Upper lobe of right lung (tissue), 1 donor: Measurements from ENCODE around the gene MOSMO. TPM values are rescaled to one million over a fixed set of nuclear protein-coding genes. Genes with fewer than 3 reads are reported as not detected.
"Not testable (repeated sequence)": the region's sequence is repeated elsewhere in the genome, so short reads cannot be mapped to it uniquely, and the experiment has no call there.

Source experiments
- ATAC-seq: fragments of 200-7000 bp; cut with Tn5 transposase; one replicate; pipeline ENCODE4 v1.9.1; 2020; ENCODE audit warnings: mild to moderate bottlenecking, moderate library complexity
- DNase-seq: peaks from one replicate; pipeline ENCODE4 v3.0.0-alpha.2; 2020
- H3K27ac ChIP-seq: fragments of 200-600 bp; one replicate; pipeline ENCODE4 v1.8.0; 2022
- H3K27me3 ChIP-seq: fragments of 200-600 bp; one replicate; pipeline ENCODE4 v1.8.0; 2022; ENCODE audit warnings: mild to moderate bottlenecking
- H3K36me3 ChIP-seq: fragments of 200-600 bp; one replicate; pipeline ENCODE4 v1.8.0; 2022
- H3K4me1 ChIP-seq: fragments of 200-600 bp; one replicate; pipeline ENCODE4 v1.8.0; 2022
- H3K4me3 ChIP-seq: fragments of 200-600 bp; one replicate; pipeline ENCODE4 v1.8.0; 2022; ENCODE audit warnings: mild to moderate bottlenecking
- H3K9me3 ChIP-seq: fragments of 200-600 bp; one replicate; pipeline ENCODE4 v1.8.0; 2022
- CTCF ChIP-seq: fragments of 200-600 bp; IDR thresholded peaks from one replicate; pipeline ENCODE4 v1.8.0; 2022; ENCODE audit warnings: antibody characterized with exemption
- intact Hi-C: fragments of 100-400 bp; cut with DNase I; formaldehyde crosslinking; loops from one replicate; pipeline ENCODE4 v1.11.0; 2022
- total RNA-seq: library from RNA; stranded (reverse); fragmentation: NEBNext Ultra II Directional; extraction: Animal tissue kit (Norgen Biotek cat#: 25700); gene quantifications from one replicate; pipeline ENCODE4 v1.2.1, GENCODE V29; 2021
- donor health status: DM: no; HTN: yes; CAD: no; lungs with severe emphysema.

MOSMO gene
- total RNA-seq, 1 donor from 2014 or later: 11.4 TPM

DNA sequence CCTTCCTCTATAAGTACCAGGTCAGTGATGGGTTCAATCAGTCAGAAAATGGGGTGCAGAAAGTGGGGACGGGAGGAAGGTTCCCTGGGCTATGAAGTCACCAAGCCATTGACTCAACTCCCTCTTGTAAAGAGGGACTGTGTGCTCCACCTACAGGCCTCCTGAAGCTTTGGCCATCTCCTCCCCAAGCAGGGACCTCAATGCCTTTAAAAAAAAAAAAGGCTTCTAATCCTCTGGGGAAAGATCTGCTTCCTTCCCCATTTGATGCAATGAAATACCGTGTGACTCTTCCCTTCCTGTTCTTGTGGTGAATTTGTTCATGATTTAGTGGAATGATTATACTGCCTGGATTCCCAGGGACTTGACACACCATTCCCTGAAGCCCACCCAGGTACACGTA, 115.2 kb downstream of the MOSMO start:
- Histone ChIP-seq H3K36me3 (no peaks in the 10 kb centered on the region), H3K27me3 (no peaks in the 10 kb centered on the region), H3K27ac (no peak overlapping the region), H3K4me1 (no peaks in the 10 kb centered on the region), H3K4me3 (no peak overlapping the region), H3K9me3 (no peaks in the 10 kb centered on the region)
- intact Hi-C loops: no loop called here
- TF ChIP-seq CTCF: peak; percentile 8
- ATAC-seq: peak; percentile 79
- DNase-seq: no peak

DNA sequence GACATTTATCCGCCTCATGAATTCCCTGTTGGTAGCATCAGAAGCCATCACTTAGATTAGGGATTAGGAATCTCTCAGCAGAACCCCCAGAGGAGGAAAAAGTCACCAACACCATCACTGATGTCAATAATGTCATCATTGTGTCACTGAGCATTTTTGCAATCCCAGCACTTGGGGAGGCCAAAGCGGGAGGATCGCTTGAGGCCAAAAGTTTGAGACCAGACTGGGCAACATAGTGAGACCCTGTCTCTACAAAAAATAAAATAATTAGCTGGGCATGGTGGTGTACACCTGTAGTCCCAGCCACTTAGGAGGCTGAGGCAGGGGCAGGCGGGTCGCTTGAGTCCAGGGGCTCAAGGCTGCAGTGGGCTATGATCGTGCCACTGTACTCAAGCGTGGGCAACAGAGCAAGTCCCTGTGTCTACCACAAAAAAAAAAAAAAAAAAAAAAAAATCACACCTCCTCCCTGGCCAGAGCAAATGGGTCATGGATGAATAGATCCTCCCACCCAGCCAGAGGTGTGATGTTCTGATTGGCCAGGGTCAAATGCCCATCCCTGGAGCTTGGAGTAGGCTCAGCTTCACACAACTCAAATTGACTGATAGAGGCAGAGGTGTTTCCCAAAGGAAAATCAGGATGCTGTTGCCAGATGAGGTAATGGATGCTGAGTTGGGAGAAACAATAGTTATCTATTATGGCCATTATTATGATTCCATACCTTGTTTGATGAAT, 116.0 kb downstream of the MOSMO start:
- Histone ChIP-seq H3K4me1 (no peaks in the 10 kb centered on the region), H3K4me3 (no peak overlapping the region), H3K27me3 (no peaks in the 10 kb centered on the region), H3K9me3 (no peaks in the 10 kb centered on the region), H3K36me3 (no peaks in the 10 kb centered on the region), H3K27ac (no peak overlapping the region)
- no peak for TF ChIP-seq CTCF
- ATAC-seq (no peak), DNase-seq (no peak)
- intact Hi-C loops: no loop called here

DNA sequence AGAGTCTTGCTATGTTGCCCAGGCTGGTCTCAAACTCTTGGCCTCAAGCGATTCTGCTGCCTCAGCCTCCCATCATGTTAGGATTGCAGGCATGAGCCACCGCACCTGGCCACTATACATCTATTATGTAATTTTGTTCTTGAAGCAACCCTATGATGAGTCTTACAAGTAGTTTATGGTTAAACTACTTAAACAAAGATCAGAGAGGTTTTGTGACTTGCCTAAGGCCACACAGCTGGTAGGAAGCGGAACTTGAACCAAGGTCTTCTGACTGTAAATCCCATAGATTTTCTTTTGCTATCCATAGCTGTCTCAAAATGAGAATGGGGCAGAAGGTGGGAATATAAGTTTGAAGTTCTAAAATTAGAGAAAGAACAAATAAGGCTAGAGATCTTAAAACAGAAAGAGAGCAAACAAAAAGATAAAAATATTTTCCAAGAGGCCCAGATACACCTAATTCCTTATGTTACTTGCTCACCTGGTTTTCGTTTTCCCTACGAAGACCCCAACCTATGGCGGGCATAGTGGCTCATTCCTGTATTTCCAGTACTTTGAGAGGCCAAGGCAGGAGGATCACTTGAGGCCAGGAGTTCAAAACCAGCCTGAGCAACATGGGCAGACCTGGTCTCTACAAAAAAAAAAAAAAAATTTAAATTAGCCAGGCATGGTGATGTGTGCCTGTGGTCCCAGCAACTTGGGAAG, 116.8 kb downstream of the MOSMO start:
- Histone ChIP-seq H3K36me3 (no peaks in the 10 kb centered on the region), H3K27me3 (no peaks in the 10 kb centered on the region), H3K9me3 (no peaks in the 10 kb centered on the region), H3K4me3 (no peak overlapping the region), H3K27ac (no peak overlapping the region), H3K4me1 (no peaks in the 10 kb centered on the region)
- intact Hi-C loops: no loop called here
- DNase-seq (no peak), ATAC-seq (no peak)
- TF ChIP-seq CTCF: no peak

GRCh38 chr16:22126037-22126558, 118.2 kb downstream of the MOSMO start:
- no peak for TF ChIP-seq CTCF
- Histone ChIP-seq H3K36me3 (no peaks in the 10 kb centered on the region), H3K27ac (no peak overlapping the region), H3K9me3 (no peaks in the 10 kb centered on the region), H3K27me3 (no peaks in the 10 kb centered on the region), H3K4me1 (no peaks in the 10 kb centered on the region), H3K4me3 (no peak overlapping the region)
- intact Hi-C loops: no loop called here
- ATAC-seq (no peak), DNase-seq (no peak)

DNA sequence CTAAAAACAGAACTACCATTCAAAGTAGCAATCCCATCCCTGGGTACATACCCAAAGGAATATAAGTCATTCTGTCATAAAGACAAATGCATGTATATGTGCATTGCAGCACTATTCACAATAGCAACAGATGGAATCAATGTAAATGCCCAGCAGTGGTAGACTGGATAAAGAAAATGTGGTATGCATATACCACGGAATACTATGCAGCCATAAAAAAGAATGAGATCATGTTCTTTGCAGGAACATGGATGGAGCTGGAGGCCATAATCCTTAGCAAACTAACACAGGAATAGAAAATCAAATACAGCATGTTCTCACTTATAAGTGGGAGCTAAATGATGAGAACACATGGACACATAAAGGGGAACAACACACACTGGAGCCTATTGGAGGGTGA, 120.6 kb downstream of the MOSMO start:
- H3K4me3 ChIP-seq, DNase-seq, intact Hi-C loops, H3K36me3 ChIP-seq, H3K27ac ChIP-seq, ATAC-seq, H3K27me3 ChIP-seq, H3K9me3 ChIP-seq, H3K4me1 ChIP-seq: not testable (repeated sequence)

DNA sequence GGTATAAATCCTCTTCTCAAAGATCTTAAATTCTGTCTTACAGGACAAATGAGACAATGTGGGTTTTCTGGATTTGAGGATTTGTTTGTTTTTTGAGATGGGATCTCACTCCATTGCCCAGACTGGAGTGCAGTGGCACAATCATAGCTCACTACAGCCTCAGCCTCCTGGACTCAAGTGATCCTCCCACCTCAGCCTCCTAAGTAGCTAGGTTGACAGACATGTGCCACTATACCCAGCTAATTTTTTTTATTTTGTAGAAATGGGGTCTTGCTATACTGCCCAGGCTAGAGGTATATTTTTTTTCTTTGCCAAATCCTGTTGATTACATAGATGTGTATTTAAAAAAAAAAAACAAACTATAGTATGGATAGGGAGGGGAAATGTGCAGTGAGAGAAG, 122.6 kb downstream of the MOSMO start:
- intact Hi-C loops: no loop called here
- Histone ChIP-seq H3K4me1 (no peaks in the 10 kb centered on the region), H3K9me3 (no peaks in the 10 kb centered on the region), H3K36me3 (no peaks in the 10 kb centered on the region), H3K4me3 (no peak overlapping the region), H3K27me3 (no peaks in the 10 kb centered on the region), H3K27ac (no peak overlapping the region)
- no peak for TF ChIP-seq CTCF
- ATAC-seq (no peak), DNase-seq (no peak)
